ENCODE measurements around the gene SRGAP3. TPM values are rescaled to one million over a fixed set of nuclear protein-coding genes. Genes with fewer than 3 reads are reported as not detected.

The SRGAP3 gene
- total RNA-seq, 1 donor from 2014 or later: 21.4 TPM

DNA sequence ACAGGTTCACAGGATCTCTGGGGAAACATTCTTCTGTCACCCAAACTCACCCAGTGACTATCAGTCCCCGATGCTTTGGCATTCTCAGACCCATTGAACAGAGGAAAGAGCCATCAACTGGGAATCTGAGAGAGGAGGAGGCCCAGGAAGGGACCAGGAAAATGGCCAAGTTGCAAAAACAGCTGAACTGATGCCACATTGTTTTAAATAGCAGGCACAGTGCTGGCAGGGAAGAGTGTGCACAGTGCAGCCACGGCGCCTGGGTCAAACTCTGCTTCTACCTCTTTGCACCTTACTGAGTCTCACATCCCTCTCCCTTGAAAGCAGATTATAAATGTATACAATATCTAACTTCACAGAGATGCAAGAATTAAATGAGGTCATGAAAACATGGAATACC is 66.4 kb downstream of the SRGAP3 start:
- no peaks in the 10 kb centered on the region for H3K9me3 Mint-ChIP-seq (ENCODE audit: low read depth)
- peak overlapping the region; percentile 22 for H3K4me3 Mint-ChIP-seq (ENCODE audit: low read depth)
- H3K27me3 Mint-ChIP-seq: no peaks in the 10 kb centered on the region
- H3K27ac Mint-ChIP-seq: no peak overlapping the region
- DNase-seq (ENCODE audit: low spot score, unreplicated experiment): no peak
- no peaks in the 10 kb centered on the region for H3K36me3 Mint-ChIP-seq (ENCODE audit: insufficient read depth)
- H3K4me1 Mint-ChIP-seq (ENCODE audit: low read depth): peaks cover 39% of the 10 kb centered on the region
- TF ChIP-seq CTCF (IDR thresholded peaks at IDR 0.05; ENCODE audit: unreplicated experiment): no peak

GRCh38 chr3:9180764-9181117 is 68.7 kb downstream of the SRGAP3 start:
- no peaks in the 10 kb centered on the region for H3K27me3 Mint-ChIP-seq

DNA sequence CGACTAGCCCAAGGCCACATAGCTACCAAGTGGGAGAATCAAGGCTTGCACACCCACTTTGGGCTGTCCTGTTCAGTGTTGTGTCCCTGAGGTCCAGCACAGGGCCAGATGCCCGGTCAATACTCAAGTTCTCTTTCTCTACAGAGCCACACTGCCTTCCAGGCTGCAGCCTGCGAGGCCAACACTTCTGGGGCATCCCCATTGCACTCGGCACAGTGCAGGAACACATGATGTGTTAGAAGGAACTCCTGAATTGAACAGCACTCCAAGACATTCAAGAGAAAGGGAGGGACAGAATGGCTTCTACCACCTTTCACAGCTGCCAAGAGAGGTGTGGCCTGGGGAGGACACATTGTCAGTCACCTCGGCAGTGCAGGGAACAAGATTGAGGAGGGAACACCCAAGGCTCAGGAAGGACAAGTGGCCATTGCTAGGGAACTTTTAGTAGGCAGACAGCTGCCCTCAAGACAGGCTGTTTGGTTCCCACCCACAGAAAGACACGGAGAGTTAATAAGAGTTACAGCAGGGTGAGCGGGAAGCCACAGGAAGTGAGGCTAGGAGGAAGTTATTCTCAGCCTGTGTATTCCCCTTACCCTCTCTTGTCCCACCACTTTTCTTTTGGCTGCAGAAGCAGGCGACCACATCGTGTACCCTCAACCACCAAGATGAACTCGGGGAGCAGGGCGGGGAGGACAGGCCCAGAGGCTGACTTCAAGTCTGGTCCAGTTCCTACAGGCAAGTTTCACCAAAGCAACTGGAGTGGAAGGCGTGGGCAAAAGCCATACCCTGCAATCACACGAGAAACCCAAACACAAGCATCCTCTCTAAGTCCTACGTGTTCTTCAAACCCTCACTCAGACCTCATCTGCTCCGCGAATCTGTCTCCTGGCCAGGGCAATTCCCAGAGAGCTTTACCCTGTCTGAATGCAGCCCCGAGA is 69.4 kb downstream of the SRGAP3 start:
- Mint-ChIP-seq H3K4me3 (ENCODE audit: low read depth) (no peak overlapping the region), H3K27me3 (no peaks in the 10 kb centered on the region), H3K9me3 (ENCODE audit: low read depth) (no peaks in the 10 kb centered on the region), H3K27ac (no peak overlapping the region), H3K36me3 (ENCODE audit: insufficient read depth) (no peaks in the 10 kb centered on the region), H3K4me1 (ENCODE audit: low read depth) (peaks cover 18% of the 10 kb centered on the region)
- no peak for DNase-seq (ENCODE audit: low spot score, unreplicated experiment)
- TF ChIP-seq CTCF (IDR thresholded peaks at IDR 0.05; ENCODE audit: unreplicated experiment): no peak

More at GRCh38 chr3:9180764-9181117, 68.7 kb downstream of the SRGAP3 start:
- DNase-seq (ENCODE audit: low spot score, unreplicated experiment): no peak
- Mint-ChIP-seq H3K4me3 (ENCODE audit: low read depth) (no peak overlapping the region), H3K27ac (no peak overlapping the region), H3K9me3 (ENCODE audit: low read depth) (no peaks in the 10 kb centered on the region), H3K4me1 (ENCODE audit: low read depth) (peaks cover 24% of the 10 kb centered on the region), H3K36me3 (ENCODE audit: insufficient read depth) (no peaks in the 10 kb centered on the region)
- TF ChIP-seq CTCF (IDR thresholded peaks at IDR 0.05; ENCODE audit: unreplicated experiment): no peak

GRCh38 chr3:9178697-9179096 is 70.7 kb downstream of the SRGAP3 start:
- Mint-ChIP-seq H3K9me3 (ENCODE audit: low read depth) (no peaks in the 10 kb centered on the region), H3K4me1 (ENCODE audit: low read depth) (peaks cover 12% of the 10 kb centered on the region), H3K27me3 (no peaks in the 10 kb centered on the region), H3K4me3 (ENCODE audit: low read depth) (no peak overlapping the region), H3K36me3 (ENCODE audit: insufficient read depth) (no peaks in the 10 kb centered on the region), H3K27ac (no peak overlapping the region)
- DNase-seq (ENCODE audit: low spot score, unreplicated experiment): no peak
- TF ChIP-seq CTCF (IDR thresholded peaks at IDR 0.05; ENCODE audit: unreplicated experiment): no peak

DNA sequence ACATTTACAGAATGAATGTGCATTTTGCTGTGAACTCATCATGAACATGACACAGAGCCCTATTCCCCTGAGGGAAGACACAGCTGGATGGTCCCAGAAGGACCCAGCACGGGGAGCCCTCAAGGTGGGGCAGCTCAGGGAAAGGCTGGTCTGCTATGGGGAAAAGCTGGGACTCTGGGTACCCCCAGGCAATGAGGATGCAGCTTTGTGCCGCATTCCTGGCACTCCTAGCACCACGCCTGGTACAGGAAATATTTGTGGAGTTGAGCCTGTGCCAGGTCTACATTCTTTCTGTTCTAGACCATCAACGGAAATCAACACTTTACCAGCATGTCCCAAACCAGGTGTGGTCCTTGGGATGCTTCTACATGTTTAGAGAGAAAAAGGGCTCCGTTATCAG is 74.0 kb downstream of the SRGAP3 start:
- Mint-ChIP-seq H3K4me1 (ENCODE audit: low read depth) (peaks cover 6% of the 10 kb centered on the region), H3K27ac (no peak overlapping the region), H3K36me3 (ENCODE audit: insufficient read depth) (no peaks in the 10 kb centered on the region), H3K27me3 (peaks cover 3% of the 10 kb centered on the region), H3K9me3 (ENCODE audit: low read depth) (no peaks in the 10 kb centered on the region), H3K4me3 (ENCODE audit: low read depth) (no peak overlapping the region)
- DNase-seq (ENCODE audit: low spot score, unreplicated experiment): no peak
- TF ChIP-seq CTCF (IDR thresholded peaks at IDR 0.05; ENCODE audit: unreplicated experiment): no peak
